KMS-11 (cell line): ENCODE measurements around the gene RTEL1.

Source experiments
- H2AFZ ChIP-seq: fragments of 200-600 bp; sonication (generic); 2 replicates; pipeline ENCODE4 v1.6.1; 2016; ENCODE audit warnings: antibody characterized with exemption, mixed run types, low read depth
- H3K27ac ChIP-seq: fragments of 200-600 bp; sonication (generic); 2 replicates; pipeline ENCODE4 v1.6.1; 2016; ENCODE audit warnings: mild to moderate bottlenecking, mixed run types
- H3K27me3 ChIP-seq: fragments of 200-600 bp; sonication (generic); 2 replicates; pipeline ENCODE4 v1.6.1; 2017; ENCODE audit warnings: mild to moderate bottlenecking, low read depth, mixed run types, moderate library complexity; ENCODE audit not compliant: insufficient read depth
- H3K36me3 ChIP-seq: fragments of 200-600 bp; sonication (generic); 2 replicates; pipeline ENCODE4 v1.6.1; 2017; ENCODE audit warnings: mild to moderate bottlenecking, mixed run types; ENCODE audit not compliant: insufficient read depth
- H3K4me1 ChIP-seq: fragments of 200-600 bp; sonication (generic); 2 replicates; pipeline ENCODE4 v1.6.1; 2016; ENCODE audit warnings: mild to moderate bottlenecking, low read depth, mixed run types; ENCODE audit not compliant: poor library complexity, severe bottlenecking
- H3K4me2 ChIP-seq: fragments of 200-600 bp; sonication (generic); 2 replicates; pipeline ENCODE4 v1.7.0; 2016; ENCODE audit warnings: mild to moderate bottlenecking, mixed run types
- H3K4me3 ChIP-seq: fragments of 200-600 bp; sonication (generic); IDR thresholded peaks from 2 replicates; pipeline ENCODE4 v1.6.1; 2017; ENCODE audit warnings: low read depth, low read length, mixed read lengths; ENCODE audit not compliant: insufficient read depth
- H3K79me2 ChIP-seq: fragments of 200-600 bp; sonication (generic); 2 replicates; pipeline ENCODE4 v1.6.1; 2016; ENCODE audit warnings: low read depth, mixed run types; ENCODE audit not compliant: insufficient read depth
- H3K9ac ChIP-seq: fragments of 200-600 bp; sonication (generic); 2 replicates; pipeline ENCODE4 v1.6.1; 2016; ENCODE audit warnings: mild to moderate bottlenecking, mixed run types
- H4K20me1 ChIP-seq: fragments of 200-600 bp; sonication (generic); 2 replicates; pipeline ENCODE4 v1.6.1; 2016; ENCODE audit warnings: mild to moderate bottlenecking, mixed run types; ENCODE audit not compliant: insufficient read depth
- TF ChIP-seq, protein P1 (sequence below): fragments of 200-600 bp; sonication (generic); conservative IDR thresholded peaks from 2 replicates; pipeline ENCODE4 v1.6.1; 2017; ENCODE audit warnings: low read depth, mild to moderate bottlenecking, antibody characterized with exemption, low read length, moderate library complexity, mixed read lengths

RTEL1 gene

GRCh38 chr20:63661108-63661507 lies 3.0 kb downstream of the RTEL1 start:
- Histone ChIP-seq H3K27ac (no peak overlapping the region), H4K20me1 (no peaks in the 10 kb centered on the region), H3K4me2 (no peak overlapping the region), H2AFZ (no peak overlapping the region), H3K9ac (no peak overlapping the region), H3K4me3 (no peak overlapping the region), H3K27me3 (peaks cover under 1% of the 10 kb centered on the region; the same call in 1 of the 2 replicates), H3K36me3 (no peaks in the 10 kb centered on the region), H3K4me1 (no peaks in the 10 kb centered on the region), H3K79me2 (no peaks in the 10 kb centered on the region; the same call in 1 of the 2 replicates)
- TF ChIP-seq, protein P1, sequence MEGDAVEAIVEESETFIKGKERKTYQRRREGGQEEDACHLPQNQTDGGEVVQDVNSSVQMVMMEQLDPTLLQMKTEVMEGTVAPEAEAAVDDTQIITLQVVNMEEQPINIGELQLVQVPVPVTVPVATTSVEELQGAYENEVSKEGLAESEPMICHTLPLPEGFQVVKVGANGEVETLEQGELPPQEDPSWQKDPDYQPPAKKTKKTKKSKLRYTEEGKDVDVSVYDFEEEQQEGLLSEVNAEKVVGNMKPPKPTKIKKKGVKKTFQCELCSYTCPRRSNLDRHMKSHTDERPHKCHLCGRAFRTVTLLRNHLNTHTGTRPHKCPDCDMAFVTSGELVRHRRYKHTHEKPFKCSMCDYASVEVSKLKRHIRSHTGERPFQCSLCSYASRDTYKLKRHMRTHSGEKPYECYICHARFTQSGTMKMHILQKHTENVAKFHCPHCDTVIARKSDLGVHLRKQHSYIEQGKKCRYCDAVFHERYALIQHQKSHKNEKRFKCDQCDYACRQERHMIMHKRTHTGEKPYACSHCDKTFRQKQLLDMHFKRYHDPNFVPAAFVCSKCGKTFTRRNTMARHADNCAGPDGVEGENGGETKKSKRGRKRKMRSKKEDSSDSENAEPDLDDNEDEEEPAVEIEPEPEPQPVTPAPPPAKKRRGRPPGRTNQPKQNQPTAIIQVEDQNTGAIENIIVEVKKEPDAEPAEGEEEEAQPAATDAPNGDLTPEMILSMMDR, result no peak

DNA sequence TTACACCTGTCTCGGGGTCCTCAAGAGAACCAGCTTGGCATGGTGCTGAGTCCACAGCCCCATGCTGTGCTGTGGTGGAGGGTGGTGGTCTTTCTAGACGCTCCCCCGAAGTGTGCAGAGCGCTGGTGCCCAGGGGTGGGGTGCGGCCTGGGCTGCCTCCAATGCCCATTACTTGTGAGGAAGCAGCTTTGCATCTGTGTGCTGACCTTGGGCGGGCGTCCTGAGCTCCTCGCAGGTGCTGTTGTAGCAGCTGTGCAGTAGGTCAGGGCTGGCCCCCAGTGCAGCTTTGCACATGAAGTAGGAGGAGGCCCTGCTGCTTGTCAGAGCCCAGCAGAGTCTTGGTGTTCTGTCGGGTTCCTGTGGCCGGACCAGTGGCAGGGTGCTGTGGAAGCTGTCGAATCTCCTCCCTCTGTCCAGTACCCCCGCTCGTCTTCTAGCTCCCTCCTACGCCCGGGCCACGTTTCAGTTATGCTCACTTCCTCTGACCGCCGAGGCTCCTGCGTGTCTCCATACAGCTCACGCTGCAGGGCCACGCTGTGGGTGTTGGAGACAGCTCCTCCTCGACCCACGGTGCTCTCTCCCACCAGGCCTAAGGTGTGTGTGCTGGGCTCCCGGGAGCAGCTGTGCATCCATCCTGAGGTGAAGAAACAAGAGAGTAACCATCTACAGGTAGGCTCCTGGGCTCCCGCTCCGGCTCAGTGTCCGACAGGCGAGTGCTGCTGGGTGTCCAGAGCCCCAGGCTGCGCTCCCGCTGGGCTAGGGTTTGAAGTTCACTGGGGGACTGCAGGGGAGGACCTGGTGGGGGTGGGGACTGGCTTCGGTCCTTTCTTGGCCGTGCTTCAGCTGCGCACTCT lies 4.1 kb downstream of the RTEL1 start:
- H3K27ac ChIP-seq, result no peak overlapping the region
- TF ChIP-seq, protein P1, result no peak
- H3K4me3 ChIP-seq, result no peak overlapping the region
- no peaks in the 10 kb centered on the region for H3K36me3 ChIP-seq
- H3K27me3 ChIP-seq, result no peaks in the 10 kb centered on the region
- H4K20me1 ChIP-seq, result no peaks in the 10 kb centered on the region
- no peak overlapping the region for H2AFZ ChIP-seq
- H3K79me2 ChIP-seq, result no peaks in the 10 kb centered on the region; the same call in 1 of the 2 replicates
- H3K4me2 ChIP-seq, result no peak overlapping the region
- no peak overlapping the region for H3K9ac ChIP-seq
- H3K4me1 ChIP-seq, result no peaks in the 10 kb centered on the region

DNA sequence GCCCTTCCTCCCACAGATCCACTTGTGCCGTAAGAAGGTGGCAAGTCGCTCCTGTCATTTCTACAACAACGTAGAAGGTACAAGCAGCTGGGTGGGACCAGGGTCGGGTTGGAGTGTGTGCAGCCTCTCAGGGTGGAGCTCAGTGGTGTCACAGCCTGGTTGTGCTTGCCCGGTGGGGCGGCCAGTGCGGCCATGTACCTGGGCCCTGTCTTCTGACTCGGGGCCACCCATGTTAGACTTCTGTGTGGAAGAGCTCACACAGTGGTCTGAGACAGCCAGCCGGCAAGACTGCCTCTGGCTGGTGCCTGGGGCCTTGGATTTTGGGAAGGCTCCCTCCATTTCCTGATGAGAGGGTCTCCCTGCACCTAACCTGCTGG lies 4.7 kb downstream of the RTEL1 start:
- TF ChIP-seq, protein P1, result no peak
- Histone ChIP-seq H3K27me3 (no peaks in the 10 kb centered on the region), H3K9ac (no peak overlapping the region), H2AFZ (no peak overlapping the region), H4K20me1 (no peaks in the 10 kb centered on the region), H3K4me2 (no peak overlapping the region), H3K36me3 (no peaks in the 10 kb centered on the region), H3K4me3 (no peak overlapping the region), H3K27ac (no peak overlapping the region), H3K79me2 (no peaks in the 10 kb centered on the region; the same call in 1 of the 2 replicates), H3K4me1 (no peaks in the 10 kb centered on the region)

DNA sequence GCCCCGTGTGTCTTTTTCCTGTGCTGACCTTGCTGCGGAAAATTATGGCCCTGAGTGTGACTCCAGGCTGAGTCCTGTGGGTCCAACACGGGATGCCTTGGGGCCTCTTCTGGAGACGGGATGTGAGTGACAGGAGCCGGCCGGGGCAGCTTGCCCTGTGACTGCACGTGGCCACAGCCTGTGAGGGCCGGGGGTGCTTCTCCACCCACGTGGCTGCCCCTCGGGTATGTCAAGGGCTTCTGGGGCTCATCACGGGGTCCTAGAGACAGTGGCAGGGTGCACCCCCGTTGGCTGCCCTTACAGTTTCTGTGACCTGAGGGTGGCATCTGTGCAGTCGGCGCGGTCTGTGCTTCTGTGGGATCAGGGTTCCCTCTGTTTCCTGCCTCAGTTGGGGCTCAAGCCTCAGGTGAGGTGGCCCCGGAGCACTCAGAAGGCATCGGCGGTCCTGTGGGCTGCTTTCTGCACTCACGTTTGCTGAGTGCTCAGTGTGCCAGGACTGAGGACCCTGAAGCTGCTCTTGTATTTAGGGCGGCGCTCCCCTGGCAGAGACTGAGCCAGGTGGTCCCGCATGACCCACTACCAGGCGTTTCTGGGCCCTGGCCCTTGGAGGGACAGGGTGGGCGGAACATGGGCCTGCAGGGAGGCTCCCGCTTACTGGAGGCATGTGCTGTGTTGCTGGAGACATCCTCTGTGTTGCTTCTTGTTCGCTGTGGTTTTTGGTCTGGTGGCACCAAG lies 5.4 kb downstream of the RTEL1 start:
- no peaks in the 10 kb centered on the region; the same call in 1 of the 2 replicates for H3K79me2 ChIP-seq

More for the DNA sequence above, 5.4 kb downstream of the RTEL1 start:
- no peaks in the 10 kb centered on the region for H4K20me1 ChIP-seq
- no peak overlapping the region for H3K27ac ChIP-seq
- no peaks in the 10 kb centered on the region for H3K4me1 ChIP-seq
- H3K4me3 ChIP-seq, result no peak overlapping the region
- H3K27me3 ChIP-seq, result no peaks in the 10 kb centered on the region
- H3K9ac ChIP-seq, result no peak overlapping the region
- H3K4me2 ChIP-seq, result no peak overlapping the region
- TF ChIP-seq, protein P1, result no peak
- no peaks in the 10 kb centered on the region for H3K36me3 ChIP-seq
- no peak overlapping the region for H2AFZ ChIP-seq
